Measurements from ENCODE around the gene PDLIM5.

PDLIM5 gene

GRCh38 chr4:94519925-94520789 lies 68.4 kb downstream of the PDLIM5 start:
- Histone ChIP-seq H3K9ac (ENCODE audit: low read depth, low read length) (no peak overlapping the region), H3K36me3 (ENCODE audit: control insufficient read depth, insufficient read depth, low read length) (no peaks in the 10 kb centered on the region), H3K4me3 (ENCODE audit: low read depth, low read length) (no peak overlapping the region), H3K27me3 (ENCODE audit: control insufficient read depth, insufficient read depth, low read length) (no peaks in the 10 kb centered on the region), H3K4me1 (ENCODE audit: control insufficient read depth, insufficient read depth, low read length) (no peaks in the 10 kb centered on the region), H3K9me3 (ENCODE audit: control insufficient read depth, insufficient read depth, low read length) (no peaks in the 10 kb centered on the region)

- H3K36me3 ChIP-seq (ENCODE audit: control insufficient read depth, insufficient read depth, low read length) = no peaks in the 10 kb centered on the region
- no peak overlapping the region for H3K4me3 ChIP-seq (ENCODE audit: low read depth, low read length)
- H3K27me3 ChIP-seq (ENCODE audit: control insufficient read depth, insufficient read depth, low read length) = no peaks in the 10 kb centered on the region
- no peaks in the 10 kb centered on the region for H3K4me1 ChIP-seq (ENCODE audit: control insufficient read depth, insufficient read depth, low read length)
- no peaks in the 10 kb centered on the region for H3K9me3 ChIP-seq (ENCODE audit: control insufficient read depth, insufficient read depth, low read length)
- H3K9ac ChIP-seq (ENCODE audit: low read depth, low read length) = no peak overlapping the region
Observed at GRCh38 chr4:94523033-94523580, 71.4 kb downstream of the PDLIM5 start.

- no peaks in the 10 kb centered on the region for H3K9me3 ChIP-seq (ENCODE audit: control insufficient read depth, insufficient read depth, low read length)
- no peaks in the 10 kb centered on the region for H3K36me3 ChIP-seq (ENCODE audit: control insufficient read depth, insufficient read depth, low read length)
- no peak overlapping the region for H3K4me3 ChIP-seq (ENCODE audit: low read depth, low read length)
- no peaks in the 10 kb centered on the region for H3K27me3 ChIP-seq (ENCODE audit: control insufficient read depth, insufficient read depth, low read length)
- H3K4me1 ChIP-seq (ENCODE audit: control insufficient read depth, insufficient read depth, low read length) = no peaks in the 10 kb centered on the region
- no peak overlapping the region for H3K9ac ChIP-seq (ENCODE audit: low read depth, low read length)
Observed at GRCh38 chr4:94523617-94524016, 71.9 kb downstream of the PDLIM5 start.

- Histone ChIP-seq H3K27me3 (ENCODE audit: control insufficient read depth, insufficient read depth, low read length) (no peaks in the 10 kb centered on the region), H3K9ac (ENCODE audit: low read depth, low read length) (no peak overlapping the region), H3K4me1 (ENCODE audit: control insufficient read depth, insufficient read depth, low read length) (no peaks in the 10 kb centered on the region), H3K4me3 (ENCODE audit: low read depth, low read length) (no peak overlapping the region), H3K36me3 (ENCODE audit: control insufficient read depth, insufficient read depth, low read length) (no peaks in the 10 kb centered on the region), H3K9me3 (ENCODE audit: control insufficient read depth, insufficient read depth, low read length) (no peaks in the 10 kb centered on the region)
Observed at GRCh38 chr4:94525993-94526728, 74.4 kb downstream of the PDLIM5 start.

GRCh38 chr4:94527556-94528233 lies 76.0 kb downstream of the PDLIM5 start:
- Histone ChIP-seq H3K36me3 (ENCODE audit: control insufficient read depth, insufficient read depth, low read length) (no peaks in the 10 kb centered on the region), H3K27me3 (ENCODE audit: control insufficient read depth, insufficient read depth, low read length) (no peaks in the 10 kb centered on the region), H3K4me3 (ENCODE audit: low read depth, low read length) (no peak overlapping the region), H3K4me1 (ENCODE audit: control insufficient read depth, insufficient read depth, low read length) (no peaks in the 10 kb centered on the region), H3K9me3 (ENCODE audit: control insufficient read depth, insufficient read depth, low read length) (no peaks in the 10 kb centered on the region), H3K9ac (ENCODE audit: low read depth, low read length) (no peak overlapping the region)

GRCh38 chr4:94528792-94529451 lies 77.2 kb downstream of the PDLIM5 start:
- Histone ChIP-seq H3K9me3 (ENCODE audit: control insufficient read depth, insufficient read depth, low read length) (no peaks in the 10 kb centered on the region), H3K4me1 (ENCODE audit: control insufficient read depth, insufficient read depth, low read length) (peaks cover 7% of the 10 kb centered on the region), H3K36me3 (ENCODE audit: control insufficient read depth, insufficient read depth, low read length) (no peaks in the 10 kb centered on the region), H3K27me3 (ENCODE audit: control insufficient read depth, insufficient read depth, low read length) (no peaks in the 10 kb centered on the region), H3K9ac (ENCODE audit: low read depth, low read length) (no peak overlapping the region), H3K4me3 (ENCODE audit: low read depth, low read length) (no peak overlapping the region)

- Histone ChIP-seq H3K9ac (ENCODE audit: low read depth, low read length) (no peak overlapping the region), H3K36me3 (ENCODE audit: control insufficient read depth, insufficient read depth, low read length) (no peaks in the 10 kb centered on the region), H3K4me3 (ENCODE audit: low read depth, low read length) (no peak overlapping the region), H3K9me3 (ENCODE audit: control insufficient read depth, insufficient read depth, low read length) (no peaks in the 10 kb centered on the region), H3K4me1 (ENCODE audit: control insufficient read depth, insufficient read depth, low read length) (peaks cover 17% of the 10 kb centered on the region), H3K27me3 (ENCODE audit: control insufficient read depth, insufficient read depth, low read length) (no peaks in the 10 kb centered on the region)
Observed at GRCh38 chr4:94530073-94530472, 78.3 kb downstream of the PDLIM5 start.

GRCh38 chr4:94531991-94532789 lies 80.4 kb downstream of the PDLIM5 start:
- Histone ChIP-seq H3K27me3 (ENCODE audit: control insufficient read depth, insufficient read depth, low read length) (no peaks in the 10 kb centered on the region), H3K9ac (ENCODE audit: low read depth, low read length) (no peak overlapping the region), H3K4me3 (ENCODE audit: low read depth, low read length) (no peak overlapping the region), H3K9me3 (ENCODE audit: control insufficient read depth, insufficient read depth, low read length) (no peaks in the 10 kb centered on the region), H3K36me3 (ENCODE audit: control insufficient read depth, insufficient read depth, low read length) (no peaks in the 10 kb centered on the region), H3K4me1 (ENCODE audit: control insufficient read depth, insufficient read depth, low read length) (peaks cover 32% of the 10 kb centered on the region)

GRCh38 chr4:94533405-94534223 lies 81.9 kb downstream of the PDLIM5 start:
- H3K27me3 ChIP-seq (ENCODE audit: control insufficient read depth, insufficient read depth, low read length) = no peaks in the 10 kb centered on the region
- no peaks in the 10 kb centered on the region for H3K36me3 ChIP-seq (ENCODE audit: control insufficient read depth, insufficient read depth, low read length)
- no peak overlapping the region for H3K4me3 ChIP-seq (ENCODE audit: low read depth, low read length)
- H3K9me3 ChIP-seq (ENCODE audit: control insufficient read depth, insufficient read depth, low read length) = no peaks in the 10 kb centered on the region
- H3K9ac ChIP-seq (ENCODE audit: low read depth, low read length) = no peak overlapping the region
- H3K4me1 ChIP-seq (ENCODE audit: control insufficient read depth, insufficient read depth, low read length) = peaks cover 45% of the 10 kb centered on the region
